Ishikawa (cell line): ENCODE data around the gene SLC34A1.

ENCODE experiments used
- CEBPB ChIP-seq: IDR thresholded peaks from 2 replicates; pipeline ENCODE4 v1.6.1; 2012
- CREB1 ChIP-seq: IDR thresholded peaks from 2 replicates; pipeline ENCODE4 v1.6.1; 2012; ENCODE audit warnings: low read depth
- EGR1 ChIP-seq: IDR thresholded peaks from 2 replicates; pipeline ENCODE4 v1.6.1; 2012
- EP300 ChIP-seq: IDR thresholded peaks from 2 replicates; pipeline ENCODE4 v1.6.1; 2012; ENCODE audit warnings: borderline replicate concordance
- NFIC ChIP-seq: IDR thresholded peaks from 2 replicates; pipeline ENCODE4 v1.6.1; 2012
- RAD21 ChIP-seq: IDR thresholded peaks from 2 replicates; pipeline ENCODE4 v1.6.1; 2012; ENCODE audit warnings: low read depth
- TAF1 ChIP-seq: IDR thresholded peaks from 2 replicates; pipeline ENCODE4 v1.6.1; 2012; ENCODE audit warnings: low read depth, mild to moderate bottlenecking
- TCF12 ChIP-seq: IDR thresholded peaks from 2 replicates; pipeline ENCODE4 v1.6.1; 2012; ENCODE audit warnings: low read depth
- TEAD4 ChIP-seq: IDR thresholded peaks from 2 replicates; pipeline ENCODE4 v1.6.1; 2012
- YY1 ChIP-seq: IDR thresholded peaks from 2 replicates; pipeline ENCODE4 v1.6.1; 2012; ENCODE audit warnings: low read depth
- TF ChIP-seq, protein P1 (sequence below): IDR thresholded peaks from 2 replicates; pipeline ENCODE4 v1.6.1; 2012
- TF ChIP-seq, protein P2 (sequence below): IDR thresholded peaks from 2 replicates; pipeline ENCODE4 v1.6.1; 2012; ENCODE audit warnings: low read depth, mild to moderate bottlenecking
- TF ChIP-seq, protein P3 (sequence below): IDR thresholded peaks from 2 replicates; pipeline ENCODE4 v1.6.1; 2012

DNA sequence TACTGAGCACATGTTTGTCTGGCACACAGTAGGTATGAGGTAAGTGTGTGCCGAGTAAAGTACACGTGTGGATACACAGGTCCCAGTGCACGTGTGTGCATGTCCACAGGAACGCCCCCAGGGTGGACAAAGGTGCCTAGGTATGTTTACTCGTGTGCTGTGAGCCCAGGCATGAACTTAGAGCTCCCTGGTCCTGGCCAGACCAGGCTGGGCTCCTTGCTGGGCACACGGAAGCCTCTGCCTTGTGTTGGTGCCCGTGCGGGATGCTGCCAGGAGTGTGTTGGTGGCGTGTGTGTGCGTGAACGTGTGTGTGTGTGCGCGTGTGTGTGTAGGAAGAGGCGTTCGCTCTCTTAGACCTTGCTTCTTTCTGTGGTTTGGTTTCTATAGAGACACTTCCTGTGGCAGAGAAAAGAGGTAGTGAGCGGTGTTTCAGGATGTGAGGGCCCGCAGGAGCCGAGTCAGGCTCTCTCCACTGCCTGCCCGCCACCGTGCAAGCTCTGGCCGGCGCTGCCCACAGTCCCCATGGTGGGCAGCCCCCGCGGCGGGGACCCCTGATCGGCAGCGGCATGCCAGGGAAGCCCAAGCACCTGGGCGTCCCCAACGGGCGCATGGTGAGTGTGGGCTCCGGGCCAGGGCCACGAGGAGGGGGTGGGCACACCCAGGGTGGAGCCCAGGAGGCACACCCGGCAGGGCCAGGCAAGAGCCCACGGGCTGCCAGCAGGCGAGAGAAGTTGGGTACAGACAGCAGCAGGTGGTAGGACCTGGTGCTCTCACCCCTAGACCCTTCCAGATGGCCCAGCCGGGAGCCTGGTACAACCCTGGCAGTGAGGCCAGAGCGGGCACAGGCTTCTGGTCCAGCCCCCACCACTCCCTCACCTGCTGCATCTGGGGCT is 26.5 kb upstream of the SLC34A1 start, which contains the start of gene RGS14:
- TF ChIP-seq NFIC (no peak), CREB1 (no peak), RAD21 (no peak), YY1 (no peak), TCF12 (no peak), CEBPB (no peak), EGR1 (no peak), TAF1 (no peak), EP300 (no peak), TEAD4 (no peak)
- TF ChIP-seq, protein P1, sequence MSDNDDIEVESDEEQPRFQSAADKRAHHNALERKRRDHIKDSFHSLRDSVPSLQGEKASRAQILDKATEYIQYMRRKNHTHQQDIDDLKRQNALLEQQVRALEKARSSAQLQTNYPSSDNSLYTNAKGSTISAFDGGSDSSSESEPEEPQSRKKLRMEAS, result no peak
- TF ChIP-seq, protein P2, sequence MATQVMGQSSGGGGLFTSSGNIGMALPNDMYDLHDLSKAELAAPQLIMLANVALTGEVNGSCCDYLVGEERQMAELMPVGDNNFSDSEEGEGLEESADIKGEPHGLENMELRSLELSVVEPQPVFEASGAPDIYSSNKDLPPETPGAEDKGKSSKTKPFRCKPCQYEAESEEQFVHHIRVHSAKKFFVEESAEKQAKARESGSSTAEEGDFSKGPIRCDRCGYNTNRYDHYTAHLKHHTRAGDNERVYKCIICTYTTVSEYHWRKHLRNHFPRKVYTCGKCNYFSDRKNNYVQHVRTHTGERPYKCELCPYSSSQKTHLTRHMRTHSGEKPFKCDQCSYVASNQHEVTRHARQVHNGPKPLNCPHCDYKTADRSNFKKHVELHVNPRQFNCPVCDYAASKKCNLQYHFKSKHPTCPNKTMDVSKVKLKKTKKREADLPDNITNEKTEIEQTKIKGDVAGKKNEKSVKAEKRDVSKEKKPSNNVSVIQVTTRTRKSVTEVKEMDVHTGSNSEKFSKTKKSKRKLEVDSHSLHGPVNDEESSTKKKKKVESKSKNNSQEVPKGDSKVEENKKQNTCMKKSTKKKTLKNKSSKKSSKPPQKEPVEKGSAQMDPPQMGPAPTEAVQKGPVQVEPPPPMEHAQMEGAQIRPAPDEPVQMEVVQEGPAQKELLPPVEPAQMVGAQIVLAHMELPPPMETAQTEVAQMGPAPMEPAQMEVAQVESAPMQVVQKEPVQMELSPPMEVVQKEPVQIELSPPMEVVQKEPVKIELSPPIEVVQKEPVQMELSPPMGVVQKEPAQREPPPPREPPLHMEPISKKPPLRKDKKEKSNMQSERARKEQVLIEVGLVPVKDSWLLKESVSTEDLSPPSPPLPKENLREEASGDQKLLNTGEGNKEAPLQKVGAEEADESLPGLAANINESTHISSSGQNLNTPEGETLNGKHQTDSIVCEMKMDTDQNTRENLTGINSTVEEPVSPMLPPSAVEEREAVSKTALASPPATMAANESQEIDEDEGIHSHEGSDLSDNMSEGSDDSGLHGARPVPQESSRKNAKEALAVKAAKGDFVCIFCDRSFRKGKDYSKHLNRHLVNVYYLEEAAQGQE, result no peak
- TF ChIP-seq, protein P3, sequence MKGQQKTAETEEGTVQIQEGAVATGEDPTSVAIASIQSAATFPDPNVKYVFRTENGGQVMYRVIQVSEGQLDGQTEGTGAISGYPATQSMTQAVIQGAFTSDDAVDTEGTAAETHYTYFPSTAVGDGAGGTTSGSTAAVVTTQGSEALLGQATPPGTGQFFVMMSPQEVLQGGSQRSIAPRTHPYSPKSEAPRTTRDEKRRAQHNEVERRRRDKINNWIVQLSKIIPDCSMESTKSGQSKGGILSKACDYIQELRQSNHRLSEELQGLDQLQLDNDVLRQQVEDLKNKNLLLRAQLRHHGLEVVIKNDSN, result no peak
